B cell (primary cell): ENCODE results near the gene WDR75. TPM values are rescaled to one million over a fixed set of nuclear protein-coding genes. Genes with fewer than 3 reads are reported as not detected.

ENCODE experiments used
- ATAC-seq: fragments of 200-7000 bp; cut with Tn5 transposase; one replicate; pipeline ENCODE4 v1.10.0; 2021; ENCODE audit warnings: low read depth, mild to moderate bottlenecking, moderate number of reproducible peaks, moderate library complexity
- CTCF ChIA-PET: fragments of 350-600 bp; sonication (Branson Sonifier 250); formaldehyde crosslinking; loops from one replicate; lab custom pipeline; 2021; ENCODE audit warnings: antibody characterized with exemption, inconsistent platforms; lab: Charles Lee
- POLR2A ChIA-PET: fragments of 350-600 bp; sonication (Branson Sonifier 250); formaldehyde crosslinking; loops from one replicate; lab custom pipeline; 2021; ENCODE audit warnings: antibody characterized with exemption; lab: Charles Lee
- DNase-seq: peaks from one replicate; pipeline ENCODE4 v3.0.0; 2013
- H2AFZ ChIP-seq: 2 replicates; pipeline ENCODE4 v1.6.1; 2012; ENCODE audit warnings: mild to moderate bottlenecking, low read depth, low read length; ENCODE audit not compliant: insufficient read depth, poor library complexity, severe bottlenecking
- H3K27ac ChIP-seq, 2 donors: 1 replicate in 1 of 2; 2 replicates in 1 of 2; pipeline ENCODE4 v1.5.1; 2012 to 2013; ENCODE audit warnings: low read length in 2 of 2, mild to moderate bottlenecking in 2 of 2, moderate library complexity in 1 of 2
- H3K27me3 ChIP-seq, 4 experiments: fragments of 200-600 bp in 1 of 4; sonication (generic) in 1 of 4; replicated peaks in 1 of 4; 1 replicate in 2 of 4; 2 replicates in 2 of 4; pipeline versions ENCODE4 v1.6.1 to v1.7.0; 2013 to 2016; ENCODE audit warnings: low read length in 3 of 4, mild to moderate bottlenecking in 2 of 4, mixed read lengths in 1 of 4, moderate library complexity in 1 of 4; ENCODE audit not compliant: insufficient read depth in 4 of 4, control insufficient read depth in 3 of 4; ENCODE audit errors: control extremely low read depth in 1 of 4
- H3K36me3 ChIP-seq, 2 experiments: replicated peaks in 1 of 2; 1 replicate in 1 of 2; 2 replicates in 1 of 2; pipeline versions ENCODE4 v1.6.1 to v1.7.1; 2013; ENCODE audit warnings: low read length in 1 of 2; ENCODE audit not compliant: insufficient read depth in 2 of 2, control insufficient read depth in 1 of 2; ENCODE audit errors: control extremely low read depth in 1 of 2, extremely low read depth in 1 of 2
- H3K4me1 ChIP-seq, 2 donors: fragments of 200-600 bp in 1 of 2; sonication (generic) in 1 of 2; 1 replicate in 1 of 2; 2 replicates in 1 of 2; pipeline versions ENCODE4 v1.5.1 to v1.6.1; 2013 to 2017; ENCODE audit warnings: low read length in 2 of 2; ENCODE audit not compliant: control insufficient read depth in 2 of 2, insufficient read depth in 2 of 2
- H3K4me2 ChIP-seq: replicated peaks from 2 replicates; pipeline ENCODE3; 2012; ENCODE audit warnings: mild to moderate bottlenecking, low read depth, low read length; ENCODE audit not compliant: poor library complexity, severe bottlenecking
- H3K4me3 ChIP-seq, 5 experiments: fragments of 200-600 bp in 1 of 5; sonication (generic) in 1 of 5; 1 replicate in 3 of 5; 2 replicates in 2 of 5; pipeline versions ENCODE4 v1.5.1 to v1.7.0; 2011 to 2016; ENCODE audit warnings: low read length in 4 of 5, mild to moderate bottlenecking in 4 of 5, low read depth in 2 of 5, control low read depth in 1 of 5, moderate library complexity in 1 of 5; ENCODE audit not compliant: insufficient read depth in 1 of 5; ENCODE audit errors: control extremely low read depth in 1 of 5, extremely low read depth in 1 of 5
- H3K79me2 ChIP-seq: fragments of 200-600 bp; sonication (generic); one replicate; pipeline ENCODE4 v1.6.0; 2016; ENCODE audit warnings: low read length; ENCODE audit not compliant: control insufficient read depth, insufficient read depth
- H3K9ac ChIP-seq: fragments of 200-600 bp; sonication (generic); 2 replicates; pipeline ENCODE4 v1.6.1; 2017; ENCODE audit warnings: mild to moderate bottlenecking, low read length, moderate library complexity
- H3K9me3 ChIP-seq, 3 donors: one replicate each; pipeline versions ENCODE4 v1.6.1 to v1.7.1; 2013; ENCODE audit warnings: low read length in 2 of 3; ENCODE audit not compliant: control insufficient read depth in 2 of 3, insufficient read depth in 1 of 3; ENCODE audit errors: control extremely low read depth in 1 of 3
- H4K20me1 ChIP-seq: 2 replicates; pipeline ENCODE4 v1.6.0; 2012; ENCODE audit warnings: mild to moderate bottlenecking, low read length; ENCODE audit not compliant: insufficient read depth, control insufficient read depth, poor library complexity, severe bottlenecking
- H3K27ac Mint-ChIP-seq: one replicate; pipeline ENCODE4 v1.8.0; 2021; ENCODE audit warnings: mixed read lengths
- H3K27me3 Mint-ChIP-seq: one replicate; pipeline ENCODE4 v1.8.0; 2021; ENCODE audit warnings: mixed read lengths
- H3K4me1 Mint-ChIP-seq: one replicate; pipeline ENCODE4 v1.8.0; 2021; ENCODE audit warnings: mixed read lengths
- H3K4me3 Mint-ChIP-seq: one replicate; pipeline ENCODE4 v1.8.0; 2021; ENCODE audit warnings: mixed read lengths
- H3K9me3 Mint-ChIP-seq: one replicate; pipeline ENCODE4 v1.8.0; 2022; ENCODE audit warnings: mixed read lengths; ENCODE audit not compliant: insufficient read depth
- CTCF ChIP-seq: fragments of 200-600 bp; IDR thresholded peaks from one replicate; pipeline ENCODE4 v1.8.0; 2022; ENCODE audit warnings: antibody characterized with exemption, mild to moderate bottlenecking
- EZH2 ChIP-seq: IDR thresholded peaks from 2 replicates; pipeline ENCODE4 v1.6.1; 2012; ENCODE audit warnings: borderline replicate concordance, low read depth, mild to moderate bottlenecking, moderate library complexity, low read length; ENCODE audit not compliant: insufficient read depth, poor library complexity, severe bottlenecking
- WGBS: methylation state at CpG from one replicate; pipeline ENCODE4 v1.1.5; 2013; ENCODE audit warnings: missing lambda C conversion rate; ENCODE audit not compliant: insufficient coverage; 5-methylcytosine and 5-hydroxymethylcytosine counted together
- intact Hi-C: fragments of 100-400 bp; cut with micrococcal nuclease; formaldehyde crosslinking; loops from one replicate; pipeline ENCODE4 v1.10.0; 2022
- polyA plus RNA-seq: library from polyadenylated mRNA; depleted of rRNA; stranded (reverse); fragments of >200 nt; gene quantifications from 2 replicates; pipeline ENCODE4 v1.2.3, GENCODE V29; 2012
- total RNA-seq, 2 donors: library from RNA; stranded (reverse); fragments of 120-200 nt in 1 of 2; gene quantifications; 1 replicate in 1 of 2; 2 replicates in 1 of 2; pipeline versions ENCODE4 v1.2.3 to v1.2.4, GENCODE V29; 2013 to 2022

WDR75 gene
- total and polyA plus RNA-seq, 2 donors (not counting 1 experiment from before 2014, with no cell fraction given): 17.6 to 51.2 TPM

GRCh38 chr2:189407281-189408209 is 33.7 kb upstream of the WDR75 start:
- no peak for DNase-seq
- intact Hi-C loops: no loop called here
- TF ChIP-seq CTCF: no peak
- Histone ChIP-seq H3K9me3 (no peaks in the 10 kb centered on the region), H2AFZ (no peak overlapping the region), H3K27ac (no peak overlapping the region), H3K27me3 (peaks cover 0 to 4% (median 0%) of the 10 kb centered on the region in 4 experiments), H3K4me2 (no peak overlapping the region), H4K20me1 (no peaks in the 10 kb centered on the region), H3K4me1 (no peaks in the 10 kb centered on the region), H3K9ac (no peak overlapping the region), H3K36me3 (no peaks in the 10 kb centered on the region), H3K79me2 (no peaks in the 10 kb centered on the region), H3K4me3 (no peak overlapping the region)
- H3K4me3 Mint-ChIP-seq: no peak overlapping the region
- H3K27me3 Mint-ChIP-seq: peaks cover 4% of the 10 kb centered on the region
- no peak overlapping the region for H3K27ac Mint-ChIP-seq
- no CpG with 5 or more reads among the region's 4 CpGs for WGBS
- no peaks in the 10 kb centered on the region for H3K9me3 Mint-ChIP-seq
- ChIA-PET CTCF (interaction anchor here (1.2 kb wide), 2 partner anchors 8 to 313 kb away, joined by 3 to 4 read pairs; no protein-coding TSS in a partner anchor), POLR2A (no interaction called here)
- no peaks in the 10 kb centered on the region for H3K4me1 Mint-ChIP-seq
- no peak for ATAC-seq

GRCh38 chr2:189408294-189408693 is 33.0 kb upstream of the WDR75 start:
- H3K4me3 ChIP-seq: no peak overlapping the region
- H2AFZ ChIP-seq: no peak overlapping the region
- H3K27ac ChIP-seq: no peak overlapping the region
- H4K20me1 ChIP-seq: no peaks in the 10 kb centered on the region
- H3K79me2 ChIP-seq: no peaks in the 10 kb centered on the region
- ATAC-seq (no peak), DNase-seq (no peak)
- no peaks in the 10 kb centered on the region for H3K4me1 Mint-ChIP-seq
- H3K27me3 Mint-ChIP-seq: peaks cover 4% of the 10 kb centered on the region
- peaks cover 0 to 4% (median 0%) of the 10 kb centered on the region in 4 experiments for H3K27me3 ChIP-seq
- no peak overlapping the region for H3K4me2 ChIP-seq
- H3K27ac Mint-ChIP-seq: no peak overlapping the region
- whole genome bisulfite sequencing: no CpG with 5 or more reads among the region's 1 CpG
- no peaks in the 10 kb centered on the region for H3K9me3 ChIP-seq
- TF ChIP-seq EZH2 (no peak), CTCF (no peak)
- ChIA-PET CTCF (no interaction called here), POLR2A (no interaction called here)
- no peaks in the 10 kb centered on the region for H3K4me1 ChIP-seq
- H3K36me3 ChIP-seq: no peaks in the 10 kb centered on the region
- H3K9ac ChIP-seq: no peak overlapping the region
- intact Hi-C loops: no loop called here
- H3K9me3 Mint-ChIP-seq: no peaks in the 10 kb centered on the region
- H3K4me3 Mint-ChIP-seq: no peak overlapping the region
